BJ (cell line): ENCODE data around the gene CLDN2. TPM values are rescaled to one million over a fixed set of nuclear protein-coding genes. Genes with fewer than 3 reads are reported as not detected.

Experiments used
- CTCF ChIA-PET: fragments of 350-600 bp; formaldehyde crosslinking; extraction: SDS; loops from one replicate; lab custom pipeline; 2021; ENCODE audit warnings: antibody characterized with exemption, inconsistent platforms; lab: Yijun Ruan, JAX
- POLR2A ChIA-PET: fragments of 300-600 bp; sonication (Branson Sonifier 250); formaldehyde crosslinking; extraction: SDS; loops from one replicate; lab custom pipeline; 2021; ENCODE audit warnings: antibody characterized with exemption; lab: Charles Lee
- DNase-seq: peaks from one replicate; pipeline ENCODE4 v3.0.0-alpha.2; 2011; ENCODE audit warnings: low read depth
- H3K27me3 ChIP-seq: 2 replicates; pipeline ENCODE4 v1.6.0; 2011; ENCODE audit warnings: low read length; ENCODE audit not compliant: control insufficient read depth, insufficient read depth
- H3K36me3 ChIP-seq: 2 replicates; pipeline ENCODE4 v1.5.1; 2011; ENCODE audit warnings: low read length; ENCODE audit not compliant: control insufficient read depth, insufficient read depth
- H3K4me3 ChIP-seq: 2 replicates; pipeline ENCODE4 v1.5.1; 2011; ENCODE audit warnings: low read depth, mild to moderate bottlenecking, control low read depth, low read length
- CTCF ChIP-seq: IDR thresholded peaks from 2 replicates; pipeline ENCODE4 v1.5.1; 2011; ENCODE audit warnings: low read depth, mild to moderate bottlenecking, control low read depth, inconsistent platforms, low read length, moderate library complexity; ENCODE audit not compliant: insufficient read depth
- polyA plus RNA-seq: library from polyadenylated mRNA; depleted of rRNA; stranded (reverse); fragments of >200 nt; gene quantifications from 2 replicates; pipeline ENCODE4 v1.2.3, GENCODE V29; 2011

Gene CLDN2
- polyA plus RNA-seq, 1 experiment: not detected

- H3K27me3 ChIP-seq: no peaks in the 10 kb centered on the region
- no peak overlapping the region for H3K4me3 ChIP-seq
- ChIA-PET CTCF (interaction anchor here (1.0 to 2.4 kb wide), 3 partner anchors 20 to 38 kb away, joined by 3 to 8 read pairs (median 7); no protein-coding TSS in a partner anchor), POLR2A (no interaction called here)
- DNase-seq: no peak
- no peaks in the 10 kb centered on the region for H3K36me3 ChIP-seq
- TF ChIP-seq CTCF: no peak
Measured at GRCh38 chrX:106931831-106932491, 11.8 kb downstream of the CLDN2 start.

- CTCF ChIA-PET: interaction anchor here (1.0 to 2.4 kb wide), 4 partner anchors 15 to 38 kb away, joined by 3 to 8 read pairs (median 6); no protein-coding TSS in a partner anchor
- POLR2A ChIA-PET: no interaction called here
- DNase-seq: no peak
- Histone ChIP-seq H3K4me3 (no peak overlapping the region), H3K27me3 (no peaks in the 10 kb centered on the region), H3K36me3 (no peaks in the 10 kb centered on the region)
- TF ChIP-seq CTCF: no peak
Measured at GRCh38 chrX:106932492-106932923, 12.3 kb downstream of the CLDN2 start.

GRCh38 chrX:106932960-106933537 lies 12.8 kb downstream of the CLDN2 start:
- no peak for TF ChIP-seq CTCF
- Histone ChIP-seq H3K27me3 (no peaks in the 10 kb centered on the region), H3K4me3 (no peak overlapping the region), H3K36me3 (no peaks in the 10 kb centered on the region)
- no peak for DNase-seq
- ChIA-PET POLR2A (no interaction called here), CTCF (interaction anchor here (1.0 to 2.4 kb wide), 4 partner anchors 15 to 39 kb away, joined by 4 to 8 read pairs (median 6); no protein-coding TSS in a partner anchor)

- TF ChIP-seq CTCF: no peak
- no peaks in the 10 kb centered on the region for H3K36me3 ChIP-seq
- POLR2A ChIA-PET: no interaction called here
- H3K27me3 ChIP-seq: no peaks in the 10 kb centered on the region
- CTCF ChIA-PET: interaction anchor here (1.0 to 2.4 kb wide), 4 partner anchors 16 to 39 kb away, joined by 4 to 8 read pairs (median 6); no protein-coding TSS in a partner anchor
- DNase-seq: no peak
- H3K4me3 ChIP-seq: no peak overlapping the region
Measured at GRCh38 chrX:106933538-106933961, 13.3 kb downstream of the CLDN2 start.

- Histone ChIP-seq H3K4me3 (no peak overlapping the region), H3K36me3 (no peaks in the 10 kb centered on the region), H3K27me3 (no peaks in the 10 kb centered on the region)
- DNase-seq: no peak
- ChIA-PET CTCF (no interaction called here), POLR2A (no interaction called here)
- no peak for TF ChIP-seq CTCF
Measured at GRCh38 chrX:106935175-106935574, 15.0 kb downstream of the CLDN2 start.
